Stimulated activated CD4-positive, alpha-beta T cell treated with anti-CD3 and anti-CD28 coated beads, TNF-alpha, amount 100 ng/mL, for 1 hour (primary cell): ENCODE measurements around the gene CNGB1.
"Not testable (repeated sequence)": the region's sequence is repeated elsewhere in the genome, so short reads cannot be mapped to it uniquely, and the experiment has no call there.

ENCODE experiments used
- DNase-seq, 3 donors: peaks; one replicate each; pipeline ENCODE4 v3.0.0-alpha.2; 2020; ENCODE audit warnings: low read depth in 3 of 3, low spot score in 1 of 3

Gene CNGB1

GRCh38 chr16:57956270-57956808, 14.6 kb downstream of the CNGB1 start:
- DNase-seq = no peak

GRCh38 chr16:57955572-57956188, 15.2 kb downstream of the CNGB1 start:
- no peak for DNase-seq

- no peak for DNase-seq
Observed at GRCh38 chr16:57953857-57954256, 17.1 kb downstream of the CNGB1 start.

- no peak for DNase-seq
Observed at GRCh38 chr16:57952909-57953308, 18.0 kb downstream of the CNGB1 start.

GRCh38 chr16:57951204-57951960, 19.5 kb downstream of the CNGB1 start:
- no peak for DNase-seq

GRCh38 chr16:57950382-57950781, 20.5 kb downstream of the CNGB1 start:
- DNase-seq = no peak

GRCh38 chr16:57949595-57950238, 21.2 kb downstream of the CNGB1 start:
- DNase-seq = no peak

- no peak for DNase-seq
Observed at GRCh38 chr16:57949013-57949412, 21.9 kb downstream of the CNGB1 start.

GRCh38 chr16:57948027-57948426, 22.9 kb downstream of the CNGB1 start:
- DNase-seq = no peak

- DNase-seq = no peak
Observed at GRCh38 chr16:57947261-57947660, 23.7 kb downstream of the CNGB1 start.

- DNase-seq = no peak
Observed at GRCh38 chr16:57946181-57946801, 24.6 kb downstream of the CNGB1 start.

GRCh38 chr16:57945740-57946138, 25.2 kb downstream of the CNGB1 start:
- DNase-seq = no peak

GRCh38 chr16:57944970-57945739, 25.8 kb downstream of the CNGB1 start:
- no peak for DNase-seq

GRCh38 chr16:57943381-57943780, 27.5 kb downstream of the CNGB1 start:
- DNase-seq = not testable (repeated sequence)

GRCh38 chr16:57941901-57942300, 29.0 kb downstream of the CNGB1 start:
- not testable (repeated sequence) for DNase-seq

- no peak for DNase-seq
Observed at GRCh38 chr16:57941016-57941664, 29.8 kb downstream of the CNGB1 start.

- DNase-seq = no peak
Observed at GRCh38 chr16:57940382-57940966, 30.5 kb downstream of the CNGB1 start.

- DNase-seq = no peak
Observed at GRCh38 chr16:57939872-57940224, 31.1 kb downstream of the CNGB1 start.

GRCh38 chr16:57938936-57939871, 31.7 kb downstream of the CNGB1 start:
- DNase-seq = no peak
